H1 (cell line): ENCODE results near the gene TMPRSS3. TPM values are rescaled to one million over a fixed set of nuclear protein-coding genes. Genes with fewer than 3 reads are reported as not detected.

ENCODE experiments used
- ASH2L ChIP-seq: fragments of 200-600, 300-600 bp; sonication (generic); IDR thresholded peaks from one replicate; pipeline ENCODE4 v1.7.1; 2017; ENCODE audit warnings: low read length
- JUND ChIP-seq: IDR thresholded peaks from 2 replicates; pipeline ENCODE4 v1.6.1; 2011; ENCODE audit warnings: mild to moderate bottlenecking, improper control_type of control experiment, low read length
- KDM5A ChIP-seq: fragments of 200-600 bp; IDR thresholded peaks from 2 replicates; pipeline ENCODE4 v1.7.1; 2012; ENCODE audit warnings: mild to moderate bottlenecking, low read length, inconsistent platforms, mixed read lengths
- RBBP5 ChIP-seq: IDR thresholded peaks from 2 replicates; pipeline ENCODE4 v1.7.1; 2012; ENCODE audit warnings: low read depth, mild to moderate bottlenecking, inconsistent platforms, low read length, moderate library complexity, borderline replicate concordance
- SIN3A ChIP-seq, 2 experiments: IDR thresholded peaks in 1 of 2; conservative IDR thresholded peaks in 1 of 2; 2 replicates each; pipeline ENCODE4 v1.6.1; 2011 to 2012; ENCODE audit warnings: low read length in 2 of 2, improper control_type of control experiment in 1 of 2, low read depth in 1 of 2, mild to moderate bottlenecking in 1 of 2
- SRF ChIP-seq: IDR thresholded peaks from 2 replicates; pipeline ENCODE4 v1.6.1; 2011; ENCODE audit warnings: mild to moderate bottlenecking, low read depth, low read length, moderate library complexity
- TAF1 ChIP-seq: IDR thresholded peaks from 2 replicates; pipeline ENCODE4 v1.6.1; 2011; ENCODE audit warnings: mild to moderate bottlenecking, low read depth, low read length
- TEAD4 ChIP-seq: IDR thresholded peaks from 2 replicates; pipeline ENCODE4 v1.6.1; 2012; ENCODE audit warnings: low read depth, low read length, inconsistent platforms, mixed read lengths
- polyA plus RNA-seq, 7 experiments: library from polyadenylated mRNA; depleted of rRNA in 3 of 7; stranded (reverse) in 5 of 7; unstranded in 2 of 7; fragments of >200 nt in 5 of 7; fragments of 200-250 nt in 2 of 7; gene quantifications; 1 replicate in 5 of 7; 2 replicates in 1 of 7; 4 replicates in 1 of 7; pipeline versions ENCODE4 v1.2.1 to v1.2.3, GENCODE V29; 2011 to 2013; ENCODE audit warnings: missing spikeins in 2 of 7, mixed read lengths in 2 of 7
- total RNA-seq: library from RNA; stranded (reverse); fragmentation: NEBNext Ultra II Directional; extraction: Animal tissue kit (Norgen Biotek cat#: 25700); gene quantifications from 2 replicates; pipeline ENCODE4 v1.2.1, GENCODE V29; 2021
- TF ChIP-seq, protein P1 (sequence below): fragments of 300-600 bp; sonication (generic); IDR thresholded peaks from 2 replicates; pipeline ENCODE4 v1.7.1; 2012; ENCODE audit warnings: low read length, moderate library complexity, mild to moderate bottlenecking, inconsistent platforms; ENCODE audit not compliant: insufficient replicate concordance

TMPRSS3 gene
- total and polyA plus RNA-seq, 2 of the 8 experiments (the other 6 are each of a cell fraction or from before 2014, with no cell fraction given), result 0.38 TPM; not detected in 1

DNA sequence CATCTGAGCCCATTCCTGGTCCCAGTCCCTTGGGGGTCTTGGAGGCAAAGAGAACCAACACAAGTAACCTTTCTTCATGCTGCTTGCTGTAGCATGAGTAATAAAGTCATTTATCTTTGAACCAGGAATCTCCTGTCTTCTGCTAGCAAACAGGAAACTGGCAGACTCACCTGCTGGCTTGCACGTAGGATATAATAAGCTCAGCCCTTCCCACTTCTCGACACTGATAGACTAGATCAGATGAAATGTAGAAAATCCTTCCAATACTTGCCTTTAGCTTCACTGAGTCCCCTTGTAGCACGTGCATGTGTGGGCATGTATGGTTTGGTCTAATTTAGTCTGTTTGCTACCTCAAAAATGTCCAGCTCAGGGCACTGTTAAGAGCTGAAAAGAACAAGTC, 38.5 kb downstream of the TMPRSS3 start (continued):
- TF ChIP-seq, protein P1, sequence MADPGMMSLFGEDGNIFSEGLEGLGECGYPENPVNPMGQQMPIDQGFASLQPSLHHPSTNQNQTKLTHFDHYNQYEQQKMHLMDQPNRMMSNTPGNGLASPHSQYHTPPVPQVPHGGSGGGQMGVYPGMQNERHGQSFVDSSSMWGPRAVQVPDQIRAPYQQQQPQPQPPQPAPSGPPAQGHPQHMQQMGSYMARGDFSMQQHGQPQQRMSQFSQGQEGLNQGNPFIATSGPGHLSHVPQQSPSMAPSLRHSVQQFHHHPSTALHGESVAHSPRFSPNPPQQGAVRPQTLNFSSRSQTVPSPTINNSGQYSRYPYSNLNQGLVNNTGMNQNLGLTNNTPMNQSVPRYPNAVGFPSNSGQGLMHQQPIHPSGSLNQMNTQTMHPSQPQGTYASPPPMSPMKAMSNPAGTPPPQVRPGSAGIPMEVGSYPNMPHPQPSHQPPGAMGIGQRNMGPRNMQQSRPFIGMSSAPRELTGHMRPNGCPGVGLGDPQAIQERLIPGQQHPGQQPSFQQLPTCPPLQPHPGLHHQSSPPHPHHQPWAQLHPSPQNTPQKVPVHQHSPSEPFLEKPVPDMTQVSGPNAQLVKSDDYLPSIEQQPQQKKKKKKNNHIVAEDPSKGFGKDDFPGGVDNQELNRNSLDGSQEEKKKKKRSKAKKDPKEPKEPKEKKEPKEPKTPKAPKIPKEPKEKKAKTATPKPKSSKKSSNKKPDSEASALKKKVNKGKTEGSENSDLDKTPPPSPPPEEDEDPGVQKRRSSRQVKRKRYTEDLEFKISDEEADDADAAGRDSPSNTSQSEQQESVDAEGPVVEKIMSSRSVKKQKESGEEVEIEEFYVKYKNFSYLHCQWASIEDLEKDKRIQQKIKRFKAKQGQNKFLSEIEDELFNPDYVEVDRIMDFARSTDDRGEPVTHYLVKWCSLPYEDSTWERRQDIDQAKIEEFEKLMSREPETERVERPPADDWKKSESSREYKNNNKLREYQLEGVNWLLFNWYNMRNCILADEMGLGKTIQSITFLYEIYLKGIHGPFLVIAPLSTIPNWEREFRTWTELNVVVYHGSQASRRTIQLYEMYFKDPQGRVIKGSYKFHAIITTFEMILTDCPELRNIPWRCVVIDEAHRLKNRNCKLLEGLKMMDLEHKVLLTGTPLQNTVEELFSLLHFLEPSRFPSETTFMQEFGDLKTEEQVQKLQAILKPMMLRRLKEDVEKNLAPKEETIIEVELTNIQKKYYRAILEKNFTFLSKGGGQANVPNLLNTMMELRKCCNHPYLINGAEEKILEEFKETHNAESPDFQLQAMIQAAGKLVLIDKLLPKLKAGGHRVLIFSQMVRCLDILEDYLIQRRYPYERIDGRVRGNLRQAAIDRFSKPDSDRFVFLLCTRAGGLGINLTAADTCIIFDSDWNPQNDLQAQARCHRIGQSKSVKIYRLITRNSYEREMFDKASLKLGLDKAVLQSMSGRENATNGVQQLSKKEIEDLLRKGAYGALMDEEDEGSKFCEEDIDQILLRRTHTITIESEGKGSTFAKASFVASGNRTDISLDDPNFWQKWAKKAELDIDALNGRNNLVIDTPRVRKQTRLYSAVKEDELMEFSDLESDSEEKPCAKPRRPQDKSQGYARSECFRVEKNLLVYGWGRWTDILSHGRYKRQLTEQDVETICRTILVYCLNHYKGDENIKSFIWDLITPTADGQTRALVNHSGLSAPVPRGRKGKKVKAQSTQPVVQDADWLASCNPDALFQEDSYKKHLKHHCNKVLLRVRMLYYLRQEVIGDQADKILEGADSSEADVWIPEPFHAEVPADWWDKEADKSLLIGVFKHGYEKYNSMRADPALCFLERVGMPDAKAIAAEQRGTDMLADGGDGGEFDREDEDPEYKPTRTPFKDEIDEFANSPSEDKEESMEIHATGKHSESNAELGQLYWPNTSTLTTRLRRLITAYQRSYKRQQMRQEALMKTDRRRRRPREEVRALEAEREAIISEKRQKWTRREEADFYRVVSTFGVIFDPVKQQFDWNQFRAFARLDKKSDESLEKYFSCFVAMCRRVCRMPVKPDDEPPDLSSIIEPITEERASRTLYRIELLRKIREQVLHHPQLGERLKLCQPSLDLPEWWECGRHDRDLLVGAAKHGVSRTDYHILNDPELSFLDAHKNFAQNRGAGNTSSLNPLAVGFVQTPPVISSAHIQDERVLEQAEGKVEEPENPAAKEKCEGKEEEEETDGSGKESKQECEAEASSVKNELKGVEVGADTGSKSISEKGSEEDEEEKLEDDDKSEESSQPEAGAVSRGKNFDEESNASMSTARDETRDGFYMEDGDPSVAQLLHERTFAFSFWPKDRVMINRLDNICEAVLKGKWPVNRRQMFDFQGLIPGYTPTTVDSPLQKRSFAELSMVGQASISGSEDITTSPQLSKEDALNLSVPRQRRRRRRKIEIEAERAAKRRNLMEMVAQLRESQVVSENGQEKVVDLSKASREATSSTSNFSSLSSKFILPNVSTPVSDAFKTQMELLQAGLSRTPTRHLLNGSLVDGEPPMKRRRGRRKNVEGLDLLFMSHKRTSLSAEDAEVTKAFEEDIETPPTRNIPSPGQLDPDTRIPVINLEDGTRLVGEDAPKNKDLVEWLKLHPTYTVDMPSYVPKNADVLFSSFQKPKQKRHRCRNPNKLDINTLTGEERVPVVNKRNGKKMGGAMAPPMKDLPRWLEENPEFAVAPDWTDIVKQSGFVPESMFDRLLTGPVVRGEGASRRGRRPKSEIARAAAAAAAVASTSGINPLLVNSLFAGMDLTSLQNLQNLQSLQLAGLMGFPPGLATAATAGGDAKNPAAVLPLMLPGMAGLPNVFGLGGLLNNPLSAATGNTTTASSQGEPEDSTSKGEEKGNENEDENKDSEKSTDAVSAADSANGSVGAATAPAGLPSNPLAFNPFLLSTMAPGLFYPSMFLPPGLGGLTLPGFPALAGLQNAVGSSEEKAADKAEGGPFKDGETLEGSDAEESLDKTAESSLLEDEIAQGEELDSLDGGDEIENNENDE, result no peak
- TF ChIP-seq TEAD4 (no peak), SRF (no peak), KDM5A (no peak), JUND (no peak), ASH2L (no peak), SIN3A (conservative IDR thresholded peaks at IDR 0.05 in 1 of 2, IDR thresholded peaks at IDR 0.05 in 1 of 2; ENCODE audit: low read depth in 1 of 2, low read length in 2 of 2) (no peak), TAF1 (no peak), RBBP5 (no peak)
